ENCODE data around the gene ARHGAP4.

- TF ChIP-seq, protein P1, sequence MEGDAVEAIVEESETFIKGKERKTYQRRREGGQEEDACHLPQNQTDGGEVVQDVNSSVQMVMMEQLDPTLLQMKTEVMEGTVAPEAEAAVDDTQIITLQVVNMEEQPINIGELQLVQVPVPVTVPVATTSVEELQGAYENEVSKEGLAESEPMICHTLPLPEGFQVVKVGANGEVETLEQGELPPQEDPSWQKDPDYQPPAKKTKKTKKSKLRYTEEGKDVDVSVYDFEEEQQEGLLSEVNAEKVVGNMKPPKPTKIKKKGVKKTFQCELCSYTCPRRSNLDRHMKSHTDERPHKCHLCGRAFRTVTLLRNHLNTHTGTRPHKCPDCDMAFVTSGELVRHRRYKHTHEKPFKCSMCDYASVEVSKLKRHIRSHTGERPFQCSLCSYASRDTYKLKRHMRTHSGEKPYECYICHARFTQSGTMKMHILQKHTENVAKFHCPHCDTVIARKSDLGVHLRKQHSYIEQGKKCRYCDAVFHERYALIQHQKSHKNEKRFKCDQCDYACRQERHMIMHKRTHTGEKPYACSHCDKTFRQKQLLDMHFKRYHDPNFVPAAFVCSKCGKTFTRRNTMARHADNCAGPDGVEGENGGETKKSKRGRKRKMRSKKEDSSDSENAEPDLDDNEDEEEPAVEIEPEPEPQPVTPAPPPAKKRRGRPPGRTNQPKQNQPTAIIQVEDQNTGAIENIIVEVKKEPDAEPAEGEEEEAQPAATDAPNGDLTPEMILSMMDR (IDR thresholded peaks at IDR 0.05 in 2 of 3, conservative IDR thresholded peaks at IDR 0.05 in 1 of 3; ENCODE audit: control insufficient read depth in 2 of 3, extremely low read depth in 1 of 3, insufficient read depth in 1 of 3, low read depth in 3 of 3, low read length in 3 of 3) = no peak
- no peak for TF ChIP-seq ESRRA (IDR thresholded peaks at IDR 0.05; ENCODE audit: low read length)
- TF ChIP-seq CREB1 (IDR thresholded peaks at IDR 0.05; ENCODE audit: low read depth) = no peak
- no peak for TF ChIP-seq PRDM15 (CRISPR knock-in tag; IDR thresholded peaks at IDR 0.05)
- TF ChIP-seq SMC3 (IDR thresholded peaks at IDR 0.05; ENCODE audit: borderline replicate concordance, low read length) = no peak
Observed at GRCh38 chrX:153870288-153870690, 55.8 kb downstream of the ARHGAP4 start.

All from GM12878 (cell line).